GM12801 (cell line): ENCODE results near the gene SLC11A2.

Experiments used
- TF ChIP-seq, protein P1 (sequence below): IDR thresholded peaks from one replicate; pipeline ENCODE4 v1.5.1; 2011; ENCODE audit warnings: control low read depth; ENCODE audit not compliant: insufficient read length; ENCODE audit errors: extremely low read depth

Gene SLC11A2

GRCh38 chr12:51025836-51026638 lies at the start of gene SLC11A2:
Gene SLC11A2 (minus strand): TSS chr12:51026384. CDS start chr12:51010728, 15,656 bp downstream.
- TF ChIP-seq, protein P1, sequence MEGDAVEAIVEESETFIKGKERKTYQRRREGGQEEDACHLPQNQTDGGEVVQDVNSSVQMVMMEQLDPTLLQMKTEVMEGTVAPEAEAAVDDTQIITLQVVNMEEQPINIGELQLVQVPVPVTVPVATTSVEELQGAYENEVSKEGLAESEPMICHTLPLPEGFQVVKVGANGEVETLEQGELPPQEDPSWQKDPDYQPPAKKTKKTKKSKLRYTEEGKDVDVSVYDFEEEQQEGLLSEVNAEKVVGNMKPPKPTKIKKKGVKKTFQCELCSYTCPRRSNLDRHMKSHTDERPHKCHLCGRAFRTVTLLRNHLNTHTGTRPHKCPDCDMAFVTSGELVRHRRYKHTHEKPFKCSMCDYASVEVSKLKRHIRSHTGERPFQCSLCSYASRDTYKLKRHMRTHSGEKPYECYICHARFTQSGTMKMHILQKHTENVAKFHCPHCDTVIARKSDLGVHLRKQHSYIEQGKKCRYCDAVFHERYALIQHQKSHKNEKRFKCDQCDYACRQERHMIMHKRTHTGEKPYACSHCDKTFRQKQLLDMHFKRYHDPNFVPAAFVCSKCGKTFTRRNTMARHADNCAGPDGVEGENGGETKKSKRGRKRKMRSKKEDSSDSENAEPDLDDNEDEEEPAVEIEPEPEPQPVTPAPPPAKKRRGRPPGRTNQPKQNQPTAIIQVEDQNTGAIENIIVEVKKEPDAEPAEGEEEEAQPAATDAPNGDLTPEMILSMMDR = no peak

GRCh38 chr12:51075390-51075789 lies 49.2 kb upstream of the SLC11A2 start:
- TF ChIP-seq, protein P1 = no peak

GRCh38 chr12:51071663-51072062 lies 45.5 kb upstream of the SLC11A2 start:
- TF ChIP-seq, protein P1 = no peak

- TF ChIP-seq, protein P1 = no peak
These were observed 43.8 kb upstream of the SLC11A2 start for GRCh38 chr12:51070004-51070403.

- TF ChIP-seq, protein P1 = no peak
These were observed 41.6 kb upstream of the SLC11A2 start for GRCh38 chr12:51067771-51068170.

- TF ChIP-seq, protein P1 = no peak
These were observed 41.0 kb upstream of the SLC11A2 start for GRCh38 chr12:51067229-51067628.

GRCh38 chr12:51065530-51065929 lies 39.3 kb upstream of the SLC11A2 start:
- TF ChIP-seq, protein P1 = no peak
